ENCODE data around the gene ZNF408.

- TF ChIP-seq, protein P1, sequence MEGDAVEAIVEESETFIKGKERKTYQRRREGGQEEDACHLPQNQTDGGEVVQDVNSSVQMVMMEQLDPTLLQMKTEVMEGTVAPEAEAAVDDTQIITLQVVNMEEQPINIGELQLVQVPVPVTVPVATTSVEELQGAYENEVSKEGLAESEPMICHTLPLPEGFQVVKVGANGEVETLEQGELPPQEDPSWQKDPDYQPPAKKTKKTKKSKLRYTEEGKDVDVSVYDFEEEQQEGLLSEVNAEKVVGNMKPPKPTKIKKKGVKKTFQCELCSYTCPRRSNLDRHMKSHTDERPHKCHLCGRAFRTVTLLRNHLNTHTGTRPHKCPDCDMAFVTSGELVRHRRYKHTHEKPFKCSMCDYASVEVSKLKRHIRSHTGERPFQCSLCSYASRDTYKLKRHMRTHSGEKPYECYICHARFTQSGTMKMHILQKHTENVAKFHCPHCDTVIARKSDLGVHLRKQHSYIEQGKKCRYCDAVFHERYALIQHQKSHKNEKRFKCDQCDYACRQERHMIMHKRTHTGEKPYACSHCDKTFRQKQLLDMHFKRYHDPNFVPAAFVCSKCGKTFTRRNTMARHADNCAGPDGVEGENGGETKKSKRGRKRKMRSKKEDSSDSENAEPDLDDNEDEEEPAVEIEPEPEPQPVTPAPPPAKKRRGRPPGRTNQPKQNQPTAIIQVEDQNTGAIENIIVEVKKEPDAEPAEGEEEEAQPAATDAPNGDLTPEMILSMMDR (conservative IDR thresholded peaks at IDR 0.05; ENCODE audit: low read length): no peak
- no peak for TF ChIP-seq EZH2phosphoT487 (IDR thresholded peaks at IDR 0.05; ENCODE audit: borderline replicate concordance, low read depth, low read length)
Observed at GRCh38 chr11:46671958-46672315, 28.9 kb upstream of the ZNF408 start.

Data from OCI-LY7 (cell line).